ENCODE measurements around the gene PPM1A.
A peak's percentile ranks its signal among the peaks of the same experiment; 100 is the strongest.

Gene PPM1A

DNA sequence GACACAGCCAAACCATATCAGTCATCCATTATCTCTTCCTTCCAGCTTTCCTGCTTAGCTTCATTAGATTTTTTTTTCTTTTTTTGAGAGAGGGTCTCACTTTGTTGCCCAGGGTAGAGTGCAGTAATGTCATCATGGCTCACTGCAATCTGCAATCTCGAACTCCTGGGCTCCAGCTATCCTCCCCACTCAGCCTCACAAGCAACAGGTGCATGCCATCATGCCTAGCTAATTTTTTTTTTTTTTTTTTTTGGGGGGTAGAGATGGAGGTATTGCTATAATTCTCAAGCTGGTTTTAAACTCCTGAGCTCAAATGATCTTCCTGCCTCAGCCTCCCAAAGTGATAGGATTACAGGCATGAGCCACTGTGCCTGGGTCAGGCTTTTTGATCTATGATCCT, 38.3 kb upstream of the PPM1A start:
- DNase-seq (ENCODE audit: low spot score) = no peak

GRCh38 chr14:60211153-60211552, 37.9 kb upstream of the PPM1A start:
- TF ChIP-seq CTCF (IDR thresholded peaks at IDR 0.05; ENCODE audit: extremely low read depth, missing control alignments) = no peak
- no peak for DNase-seq (ENCODE audit: low spot score)

More for the DNA sequence above, 38.3 kb upstream of the PPM1A start:
- no peak for TF ChIP-seq CTCF (IDR thresholded peaks at IDR 0.05; ENCODE audit: extremely low read depth, missing control alignments)

DNA sequence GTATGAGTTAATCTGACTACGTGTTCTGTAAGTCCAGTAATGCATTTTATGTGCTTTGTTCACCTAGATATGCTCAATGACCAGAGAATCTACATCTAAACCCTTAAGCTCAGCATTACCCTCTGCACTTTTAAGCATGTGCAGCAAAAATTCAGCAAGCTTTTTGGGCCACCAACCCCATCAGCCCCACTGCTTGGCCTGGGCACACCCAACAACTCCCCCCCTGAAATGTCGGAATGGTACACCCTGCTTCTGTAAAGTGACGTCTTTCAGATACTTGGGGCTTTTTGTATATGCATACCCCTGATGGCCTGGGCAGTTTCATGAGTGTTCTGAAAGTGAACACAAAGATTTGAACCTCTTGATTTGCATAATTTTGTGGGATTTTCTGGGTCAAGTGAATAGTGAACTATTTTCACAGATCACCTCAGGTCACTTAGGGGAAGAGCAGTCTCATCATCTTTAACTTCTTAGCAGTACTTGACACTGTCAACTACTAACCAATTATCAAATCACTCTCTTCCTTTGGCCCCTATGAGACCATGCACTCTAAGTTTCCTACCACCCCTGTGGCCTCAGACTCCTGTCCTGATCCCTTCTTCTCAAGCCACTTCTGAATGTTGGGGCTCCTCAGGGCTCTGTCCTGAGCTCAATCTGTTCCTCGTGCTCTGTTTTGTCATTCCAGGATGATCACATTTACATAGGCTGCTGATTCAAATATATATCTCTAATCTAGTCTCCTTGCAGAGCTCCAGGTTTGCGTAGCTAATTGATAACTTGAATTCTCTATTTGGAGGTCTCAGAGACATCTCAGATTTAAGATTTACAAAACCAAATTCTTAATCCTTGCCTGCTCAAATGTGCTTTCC, 36.3 kb upstream of the PPM1A start:
- no peak for TF ChIP-seq CTCF (IDR thresholded peaks at IDR 0.05; ENCODE audit: extremely low read depth, missing control alignments)
- DNase-seq (ENCODE audit: low spot score) = peak; percentile 49

GRCh38 chr14:60214003-60214402, 35.0 kb upstream of the PPM1A start:
- no peak for DNase-seq (ENCODE audit: low spot score)
- no peak for TF ChIP-seq CTCF (IDR thresholded peaks at IDR 0.05; ENCODE audit: extremely low read depth, missing control alignments)

DNA sequence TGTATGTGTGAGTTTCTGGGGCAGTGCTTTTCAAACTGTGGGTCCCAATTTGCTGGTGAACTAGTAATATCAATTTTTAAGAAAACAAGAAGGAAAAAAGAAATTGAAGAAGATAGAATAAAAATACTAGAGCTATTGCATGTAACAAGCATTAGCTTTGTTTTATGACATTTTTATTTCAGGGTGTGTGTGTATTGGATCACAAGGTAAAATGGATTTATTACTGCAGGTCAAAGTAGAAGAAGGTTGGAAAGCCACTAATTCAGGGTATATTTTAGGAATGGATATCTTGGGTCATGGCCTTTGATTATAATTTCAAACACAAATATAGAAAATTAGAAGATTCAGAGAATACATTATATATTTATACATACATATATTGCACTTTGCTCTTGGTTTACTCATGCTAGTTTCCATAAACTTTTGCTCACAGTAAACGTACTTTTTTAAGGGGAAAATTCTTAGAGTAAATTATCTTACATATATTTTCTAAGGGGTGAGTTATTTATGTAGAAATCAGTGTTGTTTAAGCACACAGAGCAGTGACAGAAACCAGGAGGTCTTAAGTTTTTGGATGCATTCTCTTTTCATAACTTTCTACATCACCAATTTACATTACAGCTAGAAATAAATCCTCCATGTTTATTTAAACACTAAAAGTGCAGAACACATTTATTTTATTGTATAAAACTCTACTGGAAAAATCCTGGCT, 34.5 kb upstream of the PPM1A start:
- DNase-seq (ENCODE audit: low spot score) = no peak
- no peak for TF ChIP-seq CTCF (IDR thresholded peaks at IDR 0.05; ENCODE audit: extremely low read depth, missing control alignments)

DNA sequence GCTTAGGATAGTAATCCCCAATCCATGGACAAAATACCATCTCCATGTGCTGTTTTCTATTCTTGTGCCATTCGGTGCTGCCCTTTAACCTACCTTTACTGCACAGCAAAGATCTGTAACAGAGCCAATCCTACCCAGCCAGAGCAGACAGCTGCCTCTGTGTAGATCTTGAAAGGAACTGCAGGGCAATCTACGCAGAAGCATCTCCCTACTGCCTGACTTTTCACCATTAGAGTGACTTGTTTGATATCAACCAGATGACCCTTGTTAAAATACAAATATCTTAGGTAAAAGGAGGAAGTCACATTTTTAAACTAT, 33.9 kb upstream of the PPM1A start:
- no peak for DNase-seq (ENCODE audit: low spot score)
- no peak for TF ChIP-seq CTCF (IDR thresholded peaks at IDR 0.05; ENCODE audit: extremely low read depth, missing control alignments)

Data from GM20000 (cell line).